Activated CD4-positive, alpha-beta T cell treated with anti-CD3 and anti-CD28 coated beads, Interleukin-2, amount 10 ng/mL, durations not matched to agents 24 days and 14 days (primary cell): ENCODE measurements around the gene ACTN4. TPM values are rescaled to one million over a fixed set of nuclear protein-coding genes. Genes with fewer than 3 reads are reported as not detected.
"Not testable (repeated sequence)": the region's sequence is repeated elsewhere in the genome, so short reads cannot be mapped to it uniquely, and the experiment has no call there.

Experiments
- DNase-seq: peaks from one replicate; pipeline ENCODE4 v3.0.0; 2022
- H3K27ac Mint-ChIP-seq: one replicate; pipeline ENCODE4 v1.8.0; 2022; ENCODE audit warnings: mild to moderate bottlenecking, mixed read lengths
- H3K27me3 Mint-ChIP-seq: one replicate; pipeline ENCODE4 v1.8.0; 2022; ENCODE audit warnings: mixed read lengths
- H3K36me3 Mint-ChIP-seq: one replicate; pipeline ENCODE4 v1.8.0; 2022; ENCODE audit warnings: low read depth, mild to moderate bottlenecking, mixed read lengths
- H3K4me1 Mint-ChIP-seq: one replicate; pipeline ENCODE4 v1.8.0; 2021; ENCODE audit warnings: mixed read lengths
- H3K4me3 Mint-ChIP-seq: one replicate; pipeline ENCODE4 v1.8.0; 2022; ENCODE audit warnings: mild to moderate bottlenecking, moderate library complexity, mixed read lengths
- H3K9me3 Mint-ChIP-seq: one replicate; pipeline ENCODE4 v1.8.0; 2021; ENCODE audit warnings: mixed read lengths
- intact Hi-C: fragments of 100-400 bp; cut with micrococcal nuclease; formaldehyde crosslinking; loops from one replicate; pipeline ENCODE4 v1.15.1; 2023
- total RNA-seq: library from RNA; stranded (reverse); gene quantifications from 2 replicates; pipeline ENCODE4 v1.2.3, GENCODE V29; 2022

ACTN4 gene
- total RNA-seq: 243 and 257 TPM in 2 replicates

GRCh38 chr19:38647368-38647965 lies at the start of gene ACTN4:
ACTN4 (plus strand) TSS chr19:38647649; CDS start chr19:38647746, 97 bp downstream.
- intact Hi-C loops: loop anchor here (1.0 to 5.0 kb wide), 5 partner anchors 8 to 1185 kb away; partner anchors contain the start of genes DYRK1B and HNRNPL
- no peaks in the 10 kb centered on the region for H3K27me3 Mint-ChIP-seq
- H3K9me3 Mint-ChIP-seq: no peaks in the 10 kb centered on the region
- H3K27ac Mint-ChIP-seq: peak within 1 kb of the TSS; percentile 86
- peak within 1 kb of the TSS; percentile 97 for H3K4me3 Mint-ChIP-seq
- H3K4me1 Mint-ChIP-seq: peaks cover 43% of the 10 kb centered on the region
- peaks cover 25% of the 10 kb centered on the region for H3K36me3 Mint-ChIP-seq
- peak; percentile 100 for DNase-seq

GRCh38 chr19:38599722-38600121 lies 47.7 kb upstream of the ACTN4 start:
- intact Hi-C loops: no loop called here
- no peak overlapping the region for H3K27ac Mint-ChIP-seq
- H3K36me3 Mint-ChIP-seq: peaks cover 43% of the 10 kb centered on the region
- H3K9me3 Mint-ChIP-seq: no peaks in the 10 kb centered on the region
- H3K27me3 Mint-ChIP-seq: no peaks in the 10 kb centered on the region
- peaks cover 5% of the 10 kb centered on the region for H3K4me1 Mint-ChIP-seq
- no peak for DNase-seq
- H3K4me3 Mint-ChIP-seq: no peak overlapping the region

GRCh38 chr19:38602856-38603255 lies 44.6 kb upstream of the ACTN4 start:
- H3K4me3 Mint-ChIP-seq, H3K9me3 Mint-ChIP-seq, intact Hi-C loops, H3K27ac Mint-ChIP-seq, DNase-seq, H3K4me1 Mint-ChIP-seq, H3K27me3 Mint-ChIP-seq: not testable (repeated sequence)
- peaks cover 40% of the 10 kb centered on the region for H3K36me3 Mint-ChIP-seq

GRCh38 chr19:38606131-38606530 lies 41.3 kb upstream of the ACTN4 start:
- Mint-ChIP-seq H3K36me3 (peaks cover 53% of the 10 kb centered on the region), H3K4me1 (peaks cover 2% of the 10 kb centered on the region), H3K27ac (no peak overlapping the region), H3K27me3 (no peaks in the 10 kb centered on the region), H3K4me3 (no peak overlapping the region), H3K9me3 (no peaks in the 10 kb centered on the region)
- intact Hi-C loops: no loop called here
- DNase-seq: no peak

GRCh38 chr19:38614289-38614688 lies 33.2 kb upstream of the ACTN4 start:
- Mint-ChIP-seq H3K4me3 (no peak overlapping the region), H3K27me3 (no peaks in the 10 kb centered on the region), H3K27ac (no peak overlapping the region), H3K36me3 (peaks cover 48% of the 10 kb centered on the region), H3K9me3 (no peaks in the 10 kb centered on the region), H3K4me1 (peaks cover 33% of the 10 kb centered on the region)
- DNase-seq: no peak
- intact Hi-C loops: no loop called here

- peaks cover 47% of the 10 kb centered on the region for H3K36me3 Mint-ChIP-seq
- intact Hi-C loops: no loop called here
- peak overlapping the region; percentile 37 for H3K4me3 Mint-ChIP-seq
- no peaks in the 10 kb centered on the region for H3K9me3 Mint-ChIP-seq
- peak overlapping the region; percentile 76 for H3K27ac Mint-ChIP-seq
- DNase-seq: no peak
- peaks cover 37% of the 10 kb centered on the region for H3K4me1 Mint-ChIP-seq
- no peaks in the 10 kb centered on the region for H3K27me3 Mint-ChIP-seq
Measured at GRCh38 chr19:38615007-38615581, 32.4 kb upstream of the ACTN4 start.

GRCh38 chr19:38616265-38616664 lies 31.2 kb upstream of the ACTN4 start:
- peaks cover 41% of the 10 kb centered on the region for H3K4me1 Mint-ChIP-seq
- peak overlapping the region; percentile 97 for H3K4me3 Mint-ChIP-seq
- no peak for DNase-seq
- peaks cover 41% of the 10 kb centered on the region for H3K36me3 Mint-ChIP-seq
- H3K9me3 Mint-ChIP-seq: no peaks in the 10 kb centered on the region
- H3K27me3 Mint-ChIP-seq: no peaks in the 10 kb centered on the region
- H3K27ac Mint-ChIP-seq: peak overlapping the region; percentile 95
- intact Hi-C loops: no loop called here

- Mint-ChIP-seq H3K27me3 (no peaks in the 10 kb centered on the region), H3K36me3 (peaks cover 45% of the 10 kb centered on the region), H3K27ac (peak overlapping the region; percentile 95), H3K9me3 (no peaks in the 10 kb centered on the region), H3K4me3 (peak overlapping the region; percentile 97), H3K4me1 (peaks cover 43% of the 10 kb centered on the region)
- DNase-seq: peak; percentile 73
- intact Hi-C loops: no loop called here
Measured at GRCh38 chr19:38617283-38617763, 30.1 kb upstream of the ACTN4 start.

GRCh38 chr19:38617764-38618589 lies 29.5 kb upstream of the ACTN4 start, which contains the start of gene MAP4K1:
MAP4K1 (minus strand) TSS chr19:38617953; CDS start chr19:38617895, 58 bp downstream.
- H3K9me3 Mint-ChIP-seq: no peaks in the 10 kb centered on the region
- peak within 1 kb of the TSS; percentile 95 for H3K27ac Mint-ChIP-seq
- intact Hi-C loops: loop anchor here (1.0 to 2.0 kb wide), 6 partner anchors 59 to 282 kb away; partner anchors contain the start of gene FAM98C
- peaks cover 43% of the 10 kb centered on the region for H3K36me3 Mint-ChIP-seq
- no peaks in the 10 kb centered on the region for H3K27me3 Mint-ChIP-seq
- DNase-seq: peak; percentile 92
- peak within 1 kb of the TSS; percentile 97 for H3K4me3 Mint-ChIP-seq
- peaks cover 39% of the 10 kb centered on the region for H3K4me1 Mint-ChIP-seq

GRCh38 chr19:38618590-38619360 lies 28.7 kb upstream of the ACTN4 start, which contains the start of gene EIF3K:
EIF3K (plus strand) TSS chr19:38619188; CDS start chr19:38619269, 81 bp downstream.
- H3K4me1 Mint-ChIP-seq: peaks cover 35% of the 10 kb centered on the region
- DNase-seq: peak; percentile 100
- H3K36me3 Mint-ChIP-seq: peaks cover 40% of the 10 kb centered on the region
- H3K9me3 Mint-ChIP-seq: no peaks in the 10 kb centered on the region
- peak within 1 kb of the TSS; percentile 97 for H3K4me3 Mint-ChIP-seq
- peak within 1 kb of the TSS; percentile 95 for H3K27ac Mint-ChIP-seq
- H3K27me3 Mint-ChIP-seq: no peaks in the 10 kb centered on the region
- intact Hi-C loops: loop anchor here (1.0 to 2.0 kb wide), 7 partner anchors 60 to 282 kb away; partner anchors contain the start of gene FAM98C

GRCh38 chr19:38619361-38620174 lies 27.9 kb upstream of the ACTN4 start:
- Mint-ChIP-seq H3K27ac (peak overlapping the region; percentile 95), H3K27me3 (no peaks in the 10 kb centered on the region), H3K4me3 (peak overlapping the region; percentile 97), H3K36me3 (peaks cover 48% of the 10 kb centered on the region), H3K4me1 (peaks cover 32% of the 10 kb centered on the region), H3K9me3 (no peaks in the 10 kb centered on the region)
- intact Hi-C loops: loop anchor here (1.0 to 2.0 kb wide), 5 partner anchors 61 to 244 kb away; no protein-coding TSS in a partner anchor
- DNase-seq: no peak

GRCh38 chr19:38624822-38625221 lies 22.6 kb upstream of the ACTN4 start:
- Mint-ChIP-seq H3K4me1 (peaks cover 7% of the 10 kb centered on the region), H3K9me3 (no peaks in the 10 kb centered on the region), H3K36me3 (peaks cover 65% of the 10 kb centered on the region), H3K4me3 (no peak overlapping the region), H3K27ac (no peak overlapping the region), H3K27me3 (no peaks in the 10 kb centered on the region)
- DNase-seq: no peak
- intact Hi-C loops: no loop called here
